HFF-Myc (cell line): ENCODE measurements around the gene TBCB.

Experiments
- DNase-seq: peaks from one replicate; pipeline ENCODE4 v3.0.0-alpha.2; 2011; ENCODE audit warnings: low read depth; ENCODE audit errors: extremely low read depth
- H3K4me3 ChIP-seq: replicated peaks from 2 replicates; pipeline ENCODE4 v1.5.1; 2011; ENCODE audit warnings: low read depth, mild to moderate bottlenecking, control low read depth, low read length
- CTCF ChIP-seq: IDR thresholded peaks from 2 replicates; pipeline ENCODE4 v1.5.1; 2012; ENCODE audit warnings: mild to moderate bottlenecking, low read depth, low read length, control low read depth; ENCODE audit errors: missing control alignments

Gene TBCB

GRCh38 chr19:36141039-36141927, 26.0 kb downstream of the TBCB start:
- no peak for TF ChIP-seq CTCF
- H3K4me3 ChIP-seq = peak overlapping the region; percentile 99
- DNase-seq = peak; percentile 59

- no peak for TF ChIP-seq CTCF
- no peak for DNase-seq
- no peak overlapping the region; the same call in 1 of the 2 replicates for H3K4me3 ChIP-seq
Measured at GRCh38 chr19:36142046-36142445, 26.8 kb downstream of the TBCB start.

- no peak for TF ChIP-seq CTCF
- no peak for DNase-seq
- no peak overlapping the region for H3K4me3 ChIP-seq
Measured at GRCh38 chr19:36142496-36142895, 27.2 kb downstream of the TBCB start.

GRCh38 chr19:36144624-36145023, 29.4 kb downstream of the TBCB start:
- no peak overlapping the region for H3K4me3 ChIP-seq
- no peak for TF ChIP-seq CTCF
- DNase-seq = no peak

GRCh38 chr19:36149673-36150406, 34.6 kb downstream of the TBCB start:
- no peak for TF ChIP-seq CTCF
- DNase-seq = no peak
- H3K4me3 ChIP-seq = no peak overlapping the region

GRCh38 chr19:36150586-36150985, 35.3 kb downstream of the TBCB start:
- DNase-seq = no peak
- H3K4me3 ChIP-seq = no peak overlapping the region
- TF ChIP-seq CTCF = no peak
